Measurements from ENCODE around the gene NT5DC4.

The NT5DC4 gene

DNA sequence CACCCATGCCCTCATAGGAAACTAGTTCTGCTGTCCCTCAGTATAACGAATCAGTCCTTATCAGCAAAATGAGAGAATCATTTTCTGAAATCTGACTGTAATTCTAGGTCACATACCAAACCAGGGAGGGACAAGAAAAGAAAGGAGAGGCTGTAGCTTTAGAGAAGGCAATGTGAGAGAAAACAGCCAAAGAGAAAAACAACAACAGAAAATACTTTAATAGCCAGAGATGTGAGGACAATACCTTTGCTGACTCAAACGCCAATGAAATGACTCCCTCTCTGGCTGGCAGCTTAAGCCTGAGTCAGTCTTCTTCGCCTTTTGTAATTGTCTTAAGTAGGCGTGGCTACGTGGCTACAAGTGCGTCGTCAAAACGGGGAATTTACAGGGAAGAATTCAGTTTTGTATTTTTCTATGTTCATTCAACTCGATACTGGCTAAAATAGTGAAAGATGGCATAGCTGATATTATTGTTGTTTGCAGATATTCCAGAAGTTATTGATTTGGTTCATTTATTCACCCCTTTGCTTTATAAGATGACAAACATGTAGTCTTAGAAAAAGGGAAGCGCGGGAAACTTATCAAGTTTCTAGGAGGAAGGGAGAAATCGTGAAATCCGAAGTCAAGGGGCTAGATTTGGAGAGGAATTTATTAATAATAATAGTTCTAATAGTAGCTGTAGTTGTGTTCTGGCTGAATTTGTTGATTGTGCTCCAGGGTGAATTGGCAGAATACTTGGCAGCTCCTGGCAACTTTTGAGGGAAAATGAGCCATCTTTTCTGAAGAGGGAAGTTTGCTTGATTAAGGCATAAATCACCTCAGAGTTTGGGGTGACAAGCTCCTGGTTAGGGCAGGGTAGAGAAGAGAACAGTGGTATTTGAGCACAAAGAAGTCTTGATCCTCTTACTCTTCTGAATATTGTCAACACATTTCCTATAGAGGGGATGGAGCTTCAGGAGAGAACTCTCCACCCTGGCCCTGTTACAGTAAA lies 63.7 kb downstream of the NT5DC4 start, which contains the start of gene IL1A:
Gene IL1A (minus strand): TSS at position 295 of the 991 bp plus-strand sequence. CDS start 723 bp downstream, outside the sequence.
- DNase-seq (ENCODE audit: low spot score), result no peak

DNA sequence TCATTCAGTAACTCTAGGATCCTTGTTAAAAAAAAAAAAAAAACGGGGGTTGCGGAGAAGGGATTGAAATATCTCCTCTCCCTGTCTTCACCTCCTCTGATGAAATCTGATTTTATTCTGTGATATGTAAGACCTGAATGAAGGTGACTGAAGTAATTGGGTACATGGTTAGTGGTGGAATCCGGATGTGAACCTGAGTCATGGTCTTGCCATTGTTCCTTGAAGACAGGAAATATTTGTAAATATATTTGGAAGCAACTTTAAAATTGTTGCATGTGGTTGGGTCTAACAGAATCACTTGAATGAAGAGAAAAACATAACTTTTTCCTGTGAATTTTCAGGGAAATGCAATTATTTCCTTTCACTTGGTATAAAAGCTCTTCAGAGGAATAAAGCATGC lies 66.5 kb downstream of the NT5DC4 start:
- no peak for DNase-seq (ENCODE audit: low spot score)

DNA sequence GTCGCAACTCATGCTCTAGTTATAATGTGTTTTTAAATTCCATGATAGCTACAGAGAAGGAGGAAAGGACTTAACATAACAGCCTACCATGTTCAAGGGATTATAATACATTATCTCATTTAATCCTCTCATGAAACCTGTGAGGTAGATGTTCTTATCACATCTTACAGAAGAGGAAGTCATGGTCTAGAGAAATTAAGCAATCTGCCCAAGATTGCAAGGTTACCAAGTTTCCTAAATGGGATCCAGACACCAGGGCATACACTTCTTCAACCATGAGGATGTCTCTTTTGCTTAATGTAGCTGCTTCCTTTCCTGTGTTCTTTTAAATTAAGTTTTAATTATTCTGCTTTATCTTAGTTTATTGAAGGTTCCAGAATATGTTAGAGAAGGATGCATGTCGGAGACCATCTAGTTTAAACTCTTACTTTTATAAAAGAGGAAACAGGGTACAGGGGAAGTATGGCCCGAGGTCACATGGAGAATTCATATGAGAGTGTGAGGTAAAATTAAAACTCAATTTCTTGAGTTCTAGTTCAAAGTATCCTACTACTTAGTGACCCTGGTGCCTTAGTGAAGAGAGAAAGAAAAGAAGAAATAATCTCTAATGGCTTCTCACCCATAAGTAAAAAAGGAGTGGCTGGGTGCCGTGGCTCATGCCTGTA lies 67.0 kb downstream of the NT5DC4 start:
- no peak for DNase-seq (ENCODE audit: low spot score)

DNA sequence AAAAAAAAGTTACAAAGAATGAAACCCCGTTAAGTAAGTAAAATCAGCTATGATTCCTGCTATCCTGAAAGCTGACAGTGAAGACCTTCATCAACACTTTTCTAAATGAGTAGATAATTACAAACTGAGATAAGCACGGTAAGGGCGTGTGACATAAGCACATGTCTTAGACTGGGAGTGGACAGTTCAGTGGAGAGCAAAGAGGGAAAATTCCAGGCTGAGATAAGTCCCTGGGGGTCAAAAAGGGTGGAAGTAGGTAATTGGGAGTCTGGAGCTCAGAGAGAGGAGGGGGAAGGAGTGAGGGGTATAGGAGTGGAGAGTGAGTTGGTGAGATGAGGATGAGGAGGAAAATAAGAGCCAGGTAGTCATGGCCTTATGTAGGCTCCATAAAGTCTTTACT lies 67.8 kb downstream of the NT5DC4 start:
- no peak for DNase-seq (ENCODE audit: low spot score)
